ENCODE measurements around the gene TRIM2.

The TRIM2 gene

DNA sequence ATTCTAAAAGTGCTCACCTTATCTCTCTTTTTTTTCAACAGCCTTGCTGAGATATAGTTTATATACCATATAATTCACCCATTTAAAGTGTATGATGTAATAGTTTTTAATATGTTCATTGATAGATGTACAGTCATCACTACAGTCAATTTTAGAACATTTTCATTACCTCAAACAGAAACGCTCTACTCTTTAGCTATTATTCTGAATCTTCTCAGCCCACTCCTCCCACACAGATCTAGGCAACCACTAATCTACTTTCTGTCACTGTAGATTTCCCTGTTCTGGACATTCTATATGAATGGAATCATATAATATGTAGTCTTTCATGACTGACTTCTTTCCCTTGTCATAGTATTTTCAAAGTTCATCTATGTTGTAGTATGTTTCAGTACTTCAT is 162.8 kb downstream of the TRIM2 start:
- no peak for DNase-seq (ENCODE audit: low read depth in 1 of 2, low spot score in 1 of 2)

DNA sequence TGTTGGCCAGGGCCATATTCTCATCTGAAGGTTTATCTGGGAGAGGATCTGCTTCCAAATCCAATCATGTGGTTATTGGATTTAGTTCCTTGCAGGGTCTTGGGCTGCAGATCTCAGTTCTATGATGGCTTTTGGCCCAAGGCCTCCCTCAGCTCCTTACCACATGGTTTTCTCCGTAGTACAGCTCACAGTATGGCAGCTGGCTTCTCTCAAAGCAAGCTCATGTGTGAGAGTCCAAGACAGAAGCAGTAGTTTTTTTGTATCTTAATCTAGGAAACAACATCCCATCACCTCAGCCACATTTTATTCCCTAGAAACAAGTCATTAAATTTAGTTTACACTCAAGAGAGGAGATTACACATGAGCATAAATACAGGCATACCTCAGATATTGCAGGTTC is 164.8 kb downstream of the TRIM2 start:
- no peak for DNase-seq (ENCODE audit: low read depth in 1 of 2, low spot score in 1 of 2)

DNA sequence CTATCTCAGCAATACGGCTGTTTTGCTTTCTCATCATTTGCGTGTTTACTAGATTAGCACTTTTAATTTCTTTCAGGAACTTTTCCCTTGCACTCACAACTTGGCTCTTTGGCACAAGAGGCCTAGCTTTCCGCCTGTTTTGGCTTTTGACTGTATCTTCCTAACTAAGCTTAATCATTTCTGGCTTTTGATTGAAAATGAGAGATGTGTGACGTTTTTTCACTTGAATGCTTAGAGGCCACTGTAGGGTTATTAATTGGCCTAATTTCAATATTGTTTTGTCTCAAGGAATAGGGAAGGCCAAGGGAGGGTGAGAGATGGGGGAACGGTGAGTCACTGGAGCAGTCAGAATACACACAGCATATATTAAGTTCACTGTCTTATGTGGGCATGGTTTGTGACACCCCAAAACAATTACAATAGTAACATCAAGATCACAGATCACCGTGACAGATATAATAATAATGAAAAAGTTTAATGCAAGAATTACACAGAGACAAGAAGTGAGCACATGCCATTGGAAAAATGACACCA is 167.5 kb downstream of the TRIM2 start:
- DNase-seq (ENCODE audit: low read depth in 1 of 2, low spot score in 1 of 2): no peak

DNA sequence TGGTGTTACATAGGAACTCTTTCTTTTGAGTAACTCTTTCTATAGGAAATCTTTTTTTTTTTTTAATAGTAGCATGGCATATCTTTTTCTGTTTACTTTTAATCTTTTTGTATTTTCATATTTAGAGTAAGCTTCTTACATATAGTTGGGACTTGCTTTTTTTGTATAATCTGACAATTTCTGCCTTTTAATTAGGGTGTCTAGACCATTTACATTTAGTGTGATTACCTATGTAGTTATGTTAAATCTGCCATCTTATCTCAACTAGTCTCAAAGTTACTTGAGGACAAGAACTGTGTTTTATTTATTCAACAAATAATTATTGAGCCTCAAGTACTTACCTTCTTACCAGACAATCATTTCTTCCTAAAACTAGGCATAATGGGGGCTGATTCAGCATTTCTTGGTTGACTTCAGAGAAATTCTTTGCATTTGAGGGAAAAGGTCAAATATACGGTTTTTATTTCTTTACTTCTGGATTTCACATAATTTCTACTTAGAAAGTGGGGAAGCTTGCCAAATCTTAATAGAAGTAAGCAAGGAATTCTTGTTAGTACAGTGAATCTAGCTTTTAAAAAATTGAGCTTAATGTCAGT is 168.8 kb downstream of the TRIM2 start:
- DNase-seq (ENCODE audit: low read depth in 1 of 2, low spot score in 1 of 2): no peak

DNA sequence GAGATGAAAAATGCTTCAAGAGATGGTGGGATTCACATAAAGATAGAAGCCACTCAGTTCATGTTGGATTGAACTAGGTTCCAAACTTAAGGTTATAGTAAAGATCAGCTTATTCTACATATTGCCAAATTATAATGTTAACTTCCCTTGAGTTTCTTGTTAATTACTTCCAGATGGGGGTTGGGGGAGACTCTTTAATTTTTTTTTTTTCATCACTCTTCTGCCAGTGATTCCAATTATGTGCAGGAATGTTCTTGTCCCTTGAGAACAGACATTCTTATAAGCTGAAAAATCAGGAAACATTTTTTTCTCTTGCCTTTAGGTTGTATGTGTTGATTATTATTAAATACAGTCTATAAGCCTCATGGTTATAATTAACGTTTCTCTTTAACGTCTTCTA is 170.2 kb downstream of the TRIM2 start:
- no peak for DNase-seq (ENCODE audit: low read depth in 1 of 2, low spot score in 1 of 2)

DNA sequence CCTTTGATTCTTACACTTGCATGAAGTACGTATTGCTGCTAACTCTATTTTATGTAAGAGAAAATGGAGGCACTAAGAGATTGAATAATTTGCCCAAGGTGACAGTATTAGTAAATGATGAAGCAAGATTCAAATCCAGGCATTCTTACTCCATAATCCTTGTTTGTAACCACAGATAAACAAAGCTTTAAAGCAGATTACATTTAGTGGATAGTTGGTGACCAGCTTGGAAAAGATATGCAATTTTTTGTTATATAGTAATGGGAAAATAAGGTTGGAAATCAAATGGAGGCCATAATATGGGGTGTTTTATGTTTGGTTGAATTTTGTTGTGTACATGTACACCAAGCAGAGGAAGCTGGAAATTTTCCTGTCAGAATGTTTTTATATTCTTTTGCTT is 171.1 kb downstream of the TRIM2 start:
- no peak for DNase-seq (ENCODE audit: low read depth in 1 of 2, low spot score in 1 of 2)

DNA sequence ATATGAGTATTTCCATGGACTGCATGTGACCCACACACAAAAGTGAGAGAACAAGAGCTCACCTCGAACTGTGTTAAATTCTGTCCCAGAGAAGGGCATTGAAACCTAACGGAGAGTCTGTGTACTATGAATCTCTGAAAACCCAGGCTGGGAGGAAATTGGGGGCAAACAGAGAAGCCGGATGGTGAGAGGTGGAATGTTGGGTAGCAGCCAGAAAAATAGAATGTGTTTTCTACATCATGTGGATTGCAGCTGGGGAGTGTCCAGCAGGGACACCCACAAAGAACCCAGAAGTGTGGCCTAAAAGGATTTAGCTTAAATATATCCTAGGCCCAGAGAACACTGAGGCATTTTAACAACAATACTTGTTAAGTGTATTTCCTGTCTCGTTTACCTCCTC is 178.9 kb downstream of the TRIM2 start:
- no peak for DNase-seq (ENCODE audit: low read depth in 1 of 2, low spot score in 1 of 2)

DNA sequence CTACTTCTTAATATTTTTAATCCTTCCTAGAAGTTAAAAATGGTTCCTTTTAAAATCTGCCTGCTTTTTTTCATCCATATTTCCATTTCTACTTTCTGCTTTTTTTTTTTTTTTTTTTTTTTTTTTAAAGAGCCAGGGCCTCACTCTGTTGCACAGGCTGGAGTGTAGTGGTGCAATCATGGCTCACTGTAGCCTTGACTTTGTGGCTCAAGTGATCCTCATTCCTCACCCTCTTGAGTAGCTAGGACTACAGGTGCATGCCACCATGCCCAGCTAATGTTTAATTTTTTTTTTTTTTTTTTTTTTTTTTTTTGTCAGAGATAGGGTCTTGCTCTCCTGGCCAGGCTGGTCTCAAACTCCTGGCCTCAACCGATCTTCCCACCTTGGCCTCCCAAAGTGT is 179.9 kb downstream of the TRIM2 start:
- no peak for DNase-seq (ENCODE audit: low read depth in 1 of 2, low spot score in 1 of 2)

DNA sequence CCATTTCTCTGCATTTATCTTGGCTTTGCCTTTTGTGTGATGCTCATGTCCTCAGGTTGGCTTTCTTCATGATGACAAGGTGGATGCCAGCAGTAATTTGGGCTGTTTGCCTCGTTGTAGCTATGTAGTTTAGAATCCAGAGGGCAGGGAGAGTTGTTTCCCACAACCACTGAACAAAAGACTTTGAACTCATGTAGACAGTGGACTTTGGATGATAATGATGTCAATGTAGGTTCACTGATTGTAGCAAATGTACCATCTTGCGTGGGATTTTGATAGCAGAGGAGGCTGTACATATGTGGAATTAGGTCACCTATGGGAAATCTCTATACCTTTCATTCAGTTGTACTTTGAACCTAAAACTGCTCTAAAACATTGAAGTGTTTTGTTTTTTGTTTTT is 181.5 kb downstream of the TRIM2 start:
- no peak for DNase-seq (ENCODE audit: low read depth in 1 of 2, low spot score in 1 of 2)

DNA sequence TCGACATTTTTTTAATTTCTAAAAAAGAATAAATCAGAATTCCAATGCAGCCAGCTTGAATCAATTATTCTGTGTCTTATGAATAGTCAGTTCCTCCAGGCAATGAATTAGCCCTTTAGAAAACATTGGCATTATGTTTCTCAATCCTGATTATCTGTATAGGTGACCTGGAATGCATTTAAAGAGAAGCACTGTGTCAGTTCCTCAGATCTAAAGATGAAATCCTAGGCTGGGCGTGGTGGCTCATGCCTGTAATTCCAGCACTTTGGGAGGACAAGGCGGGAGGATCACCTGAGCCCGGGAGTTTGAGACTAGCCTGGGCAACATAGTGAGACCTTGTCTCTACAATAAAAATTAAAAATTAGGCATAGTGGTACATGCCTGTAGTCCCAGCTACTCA is 183.7 kb downstream of the TRIM2 start:
- DNase-seq (ENCODE audit: low read depth in 1 of 2, low spot score in 1 of 2): no peak

Data from activated T-helper 1 cell treated with anti-CD3 and anti-CD28 coated beads, Interleukin-2, amount 50 U/mL, for 16 hours (primary cell).